Limb (tissue), 2 donors: ENCODE data around the gene BBS1.
"Not testable (repeated sequence)": the region's sequence is repeated elsewhere in the genome, so short reads cannot be mapped to it uniquely, and the experiment has no call there.

ENCODE experiments used
- DNase-seq, 2 donors: peaks; one replicate each; pipeline ENCODE4 v3.0.0-alpha.2; 2016; ENCODE audit errors: extremely low spot score in 2 of 2

Gene BBS1

GRCh38 chr11:66524304-66525040 is 14.0 kb downstream of the BBS1 start:
- no peak for DNase-seq

GRCh38 chr11:66529069-66529468 is 18.6 kb downstream of the BBS1 start:
- DNase-seq: no peak

- DNase-seq: no peak
These were observed 19.2 kb downstream of the BBS1 start for GRCh38 chr11:66529655-66530054.

- DNase-seq: no peak
These were observed 20.7 kb downstream of the BBS1 start for GRCh38 chr11:66530927-66531709.

- no peak for DNase-seq
These were observed 21.4 kb downstream of the BBS1 start for GRCh38 chr11:66531841-66532240.

GRCh38 chr11:66532784-66533183 is 22.3 kb downstream of the BBS1 start:
- no peak for DNase-seq

GRCh38 chr11:66539170-66539869 is 28.9 kb downstream of the BBS1 start:
- DNase-seq: no peak

- no peak for DNase-seq
These were observed 29.4 kb downstream of the BBS1 start for GRCh38 chr11:66539870-66540213.

- DNase-seq: not testable (repeated sequence)
These were observed 30.2 kb downstream of the BBS1 start for GRCh38 chr11:66540598-66540997.

GRCh38 chr11:66541892-66542291 is 31.5 kb downstream of the BBS1 start:
- no peak for DNase-seq

GRCh38 chr11:66542362-66542761 is 31.9 kb downstream of the BBS1 start:
- no peak for DNase-seq

GRCh38 chr11:66543263-66544107 is 33.0 kb downstream of the BBS1 start:
- peak; percentile 46 to 81 for DNase-seq

GRCh38 chr11:66544952-66545351 is 34.5 kb downstream of the BBS1 start:
- DNase-seq: not testable (repeated sequence)

GRCh38 chr11:66545701-66546367 is 35.4 kb downstream of the BBS1 start, which contains the start of gene ZDHHC24:
TSS of gene ZDHHC24 (minus strand) at chr11:66546048. CDS start at chr11:66546003, 45 bp downstream.
- peak; percentile 86 to 93 for DNase-seq

- DNase-seq: peak in 1 of 2 donors; percentile 64
These were observed 36.0 kb downstream of the BBS1 start, which contains the start of gene ACTN3 for GRCh38 chr11:66546368-66546965. TSS of gene ACTN3 (plus strand) at chr11:66546903. CDS start at chr11:66546938, 35 bp downstream.

- DNase-seq: no peak
These were observed 36.7 kb downstream of the BBS1 start for GRCh38 chr11:66546966-66547661.

- no peak for DNase-seq
These were observed 37.2 kb downstream of the BBS1 start for GRCh38 chr11:66547662-66548009.

- DNase-seq: no peak
These were observed 37.6 kb downstream of the BBS1 start for GRCh38 chr11:66548041-66548440.

GRCh38 chr11:66548774-66549630 is 38.6 kb downstream of the BBS1 start:
- no peak for DNase-seq
